H7 (cell line): ENCODE measurements around the gene SRP14. TPM values are rescaled to one million over a fixed set of nuclear protein-coding genes. Genes with fewer than 3 reads are reported as not detected.
A peak's percentile ranks its signal among the peaks of the same experiment; 100 is the strongest.
"Not testable (repeated sequence)": the region's sequence is repeated elsewhere in the genome, so short reads cannot be mapped to it uniquely, and the experiment has no call there.

Experiments used
- DNase-seq: peaks from one replicate; pipeline ENCODE4 v3.0.0; 2012
- H3K27me3 ChIP-seq: 2 replicates; pipeline ENCODE4 v1.6.0; 2011; ENCODE audit warnings: mild to moderate bottlenecking, low read length; ENCODE audit not compliant: control insufficient read depth, insufficient read depth
- H3K36me3 ChIP-seq: replicated peaks from 2 replicates; pipeline ENCODE4 v1.5.1; 2011; ENCODE audit warnings: low read length; ENCODE audit not compliant: control insufficient read depth, insufficient read depth
- H3K4me3 ChIP-seq: 2 replicates; pipeline ENCODE4 v1.5.1; 2011; ENCODE audit warnings: low read depth, mild to moderate bottlenecking, control low read depth, low read length, moderate library complexity; ENCODE audit not compliant: insufficient read depth
- total RNA-seq: library from RNA; depleted of rRNA; stranded (reverse); fragments of >200 nt; shearing (Covaris generic); gene quantifications from 2 replicates; pipeline ENCODE4 v1.2.3, GENCODE V29; 2014

SRP14 gene
- total RNA-seq, 1 experiment from 2014 or later = 156 TPM

DNA sequence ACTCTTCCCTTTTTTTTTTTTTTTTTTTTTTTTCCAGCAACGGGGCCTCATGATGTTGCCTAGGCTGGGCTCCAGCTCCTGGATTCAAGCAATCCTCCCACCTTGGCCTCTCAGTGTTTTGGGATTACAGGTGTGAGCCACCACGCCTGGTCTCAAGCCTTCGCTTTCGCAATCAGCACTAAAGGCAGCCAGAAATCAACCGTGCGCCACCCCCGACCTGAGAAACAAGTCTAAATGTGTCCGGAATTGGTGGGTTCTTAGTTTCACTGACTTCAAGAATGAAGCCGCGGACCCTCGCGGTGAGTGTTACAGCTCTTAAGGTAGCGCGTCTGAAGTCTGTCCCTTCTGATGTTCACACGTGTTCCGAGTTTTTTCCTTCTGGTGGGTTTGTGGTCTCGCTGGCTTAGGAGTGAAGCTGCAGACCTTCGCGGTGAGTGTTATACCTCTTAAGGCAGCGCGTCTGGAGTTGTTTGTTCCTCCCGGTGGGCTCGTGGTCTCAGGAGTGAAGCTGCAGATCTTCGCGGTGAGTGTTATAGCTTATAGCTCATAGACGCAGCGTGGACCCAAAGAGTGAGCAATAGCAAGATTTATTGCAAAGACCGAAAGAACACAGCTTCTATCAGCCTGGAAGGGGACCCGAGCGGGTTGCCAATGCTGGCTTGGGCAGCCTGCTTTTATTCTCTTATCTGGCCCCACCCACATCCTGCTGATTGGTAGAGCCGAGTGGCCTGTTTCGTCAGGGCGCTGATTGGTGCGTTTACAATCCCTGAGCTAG is 34.9 kb upstream of the SRP14 start:
- not testable (repeated sequence) for H3K36me3 ChIP-seq, DNase-seq, H3K4me3 ChIP-seq, H3K27me3 ChIP-seq

DNA sequence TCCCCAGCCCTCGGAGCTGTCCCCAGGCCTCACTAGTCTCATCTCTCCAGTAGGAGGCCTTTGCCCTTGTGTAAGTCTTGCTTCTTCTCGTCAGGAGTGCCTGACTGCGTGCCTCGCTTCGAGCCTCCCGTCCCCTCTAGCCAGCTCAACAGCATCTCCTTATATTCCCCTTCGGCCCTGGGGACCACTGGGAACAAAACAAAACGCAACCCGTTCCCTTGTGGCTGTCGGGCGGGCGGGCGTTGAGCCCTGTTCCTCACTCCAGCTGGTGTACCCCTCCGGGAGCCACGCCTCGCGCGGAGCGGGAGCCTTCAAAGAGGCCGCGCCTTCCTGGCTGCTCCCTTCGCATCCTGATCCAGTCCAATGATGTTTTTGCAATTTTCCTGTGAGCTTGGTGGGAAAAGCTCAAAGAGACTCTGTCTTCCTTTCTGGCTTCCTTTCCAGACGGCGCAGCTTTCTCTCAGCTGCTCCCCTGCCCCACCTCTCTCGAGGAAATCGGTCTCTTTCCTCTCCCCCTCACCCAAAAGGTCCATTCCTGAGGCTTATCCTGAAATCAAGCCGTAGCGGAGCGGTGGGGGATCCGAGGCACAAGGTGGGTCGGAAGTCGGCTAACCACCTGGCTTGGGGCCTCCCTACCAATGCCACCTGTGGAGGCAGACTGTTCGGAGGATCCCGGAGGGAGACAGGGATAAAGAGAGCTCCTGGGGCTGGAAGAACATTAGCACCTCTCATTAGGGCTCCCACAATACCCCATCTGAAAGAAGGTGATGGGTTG is 33.4 kb upstream of the SRP14 start:
- Histone ChIP-seq H3K27me3 (no peaks in the 10 kb centered on the region), H3K36me3 (no peaks in the 10 kb centered on the region), H3K4me3 (no peak overlapping the region)
- no peak for DNase-seq

DNA sequence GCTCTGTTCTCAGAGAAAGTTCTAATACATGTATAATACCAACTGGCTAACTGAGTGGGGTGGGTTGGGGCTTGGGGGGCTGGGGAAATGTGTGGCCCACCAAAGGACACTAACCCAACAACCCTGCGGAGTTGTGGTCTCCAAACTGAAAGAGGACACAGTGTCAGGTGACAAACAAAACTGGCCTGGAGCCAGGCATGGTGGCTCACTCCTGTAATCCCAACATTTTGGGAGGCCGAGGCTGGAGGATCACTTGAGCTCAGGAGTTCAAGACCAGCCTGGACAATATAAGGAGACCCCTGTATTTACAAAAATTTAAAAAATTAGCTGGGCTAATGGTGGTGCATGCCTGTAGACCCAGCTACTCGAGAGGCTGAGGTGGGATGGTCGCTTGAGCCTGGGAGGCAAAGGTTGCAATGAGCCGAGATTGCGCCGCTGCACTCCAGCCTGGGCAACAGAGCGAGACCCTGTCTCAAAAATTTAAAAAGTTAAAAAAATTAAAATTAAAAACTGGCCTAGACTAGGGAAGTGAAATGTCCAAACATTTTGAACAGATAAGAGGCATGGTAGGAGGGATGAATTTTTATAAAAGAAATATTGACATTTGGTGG is 31.7 kb upstream of the SRP14 start:
- no peaks in the 10 kb centered on the region for H3K27me3 ChIP-seq
- no peak for DNase-seq
- no peaks in the 10 kb centered on the region for H3K36me3 ChIP-seq
- H3K4me3 ChIP-seq = no peak overlapping the region

GRCh38 chr15:40070166-40070557 is 31.2 kb upstream of the SRP14 start:
- DNase-seq = no peak
- no peaks in the 10 kb centered on the region for H3K36me3 ChIP-seq
- H3K4me3 ChIP-seq = no peak overlapping the region
- no peaks in the 10 kb centered on the region for H3K27me3 ChIP-seq

- H3K36me3 ChIP-seq = no peaks in the 10 kb centered on the region
- peak; percentile 92 for DNase-seq
- no peaks in the 10 kb centered on the region for H3K27me3 ChIP-seq
- H3K4me3 ChIP-seq = no peak overlapping the region
Observed at GRCh38 chr15:40069178-40070165, 30.5 kb upstream of the SRP14 start.

GRCh38 chr15:40067921-40068624 is 29.1 kb upstream of the SRP14 start:
- no peak overlapping the region for H3K4me3 ChIP-seq
- H3K36me3 ChIP-seq = no peaks in the 10 kb centered on the region
- no peak for DNase-seq
- no peaks in the 10 kb centered on the region for H3K27me3 ChIP-seq

DNA sequence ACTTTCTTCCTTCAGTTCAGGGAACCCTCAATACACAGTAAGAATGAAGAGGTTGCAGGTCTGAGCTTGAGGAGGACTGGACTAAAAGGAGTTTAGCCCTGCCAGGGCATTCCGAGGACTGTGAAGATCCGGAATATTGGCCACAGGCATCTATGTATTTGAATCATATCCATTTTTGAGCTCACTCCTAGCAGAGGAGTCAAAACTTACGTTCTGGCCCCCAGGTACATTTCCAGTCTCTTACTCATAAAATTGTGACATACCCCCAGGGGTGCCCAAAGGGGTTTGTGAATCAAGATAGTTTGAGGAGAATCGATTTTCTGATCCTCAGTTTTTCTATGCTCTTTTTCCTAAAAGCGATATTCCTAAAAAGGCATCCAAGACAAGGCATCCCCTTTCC is 27.6 kb upstream of the SRP14 start:
- H3K36me3 ChIP-seq = no peaks in the 10 kb centered on the region

DNA sequence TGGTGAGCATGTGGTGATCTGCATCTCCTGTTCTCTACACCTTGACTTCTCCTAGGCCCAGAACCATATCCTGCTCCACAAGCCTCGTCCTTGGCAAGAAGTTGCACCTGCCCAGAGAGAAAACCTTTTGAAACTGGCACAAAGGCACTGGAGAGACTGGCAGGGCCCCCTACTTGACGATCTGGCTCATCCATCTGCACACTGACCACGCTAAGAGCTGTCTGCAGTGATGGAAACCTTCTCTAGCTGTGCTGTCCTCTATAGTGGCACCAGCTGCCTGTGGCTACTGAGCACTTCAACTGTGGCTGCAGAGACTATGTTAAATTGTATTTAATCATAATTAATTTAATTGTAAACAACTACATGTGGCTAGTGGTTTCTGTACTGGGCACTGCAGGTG is 26.2 kb upstream of the SRP14 start:
- H3K27me3 ChIP-seq = no peaks in the 10 kb centered on the region
- DNase-seq = no peak
- H3K36me3 ChIP-seq = no peaks in the 10 kb centered on the region
- H3K4me3 ChIP-seq = no peak overlapping the region

More for the DNA sequence above, 27.6 kb upstream of the SRP14 start:
- Histone ChIP-seq H3K27me3 (no peaks in the 10 kb centered on the region), H3K4me3 (no peak overlapping the region)
- DNase-seq = no peak

GRCh38 chr15:40064231-40064894 is 25.4 kb upstream of the SRP14 start:
- DNase-seq = no peak
- Histone ChIP-seq H3K36me3 (no peaks in the 10 kb centered on the region), H3K27me3 (no peaks in the 10 kb centered on the region), H3K4me3 (no peak overlapping the region)

DNA sequence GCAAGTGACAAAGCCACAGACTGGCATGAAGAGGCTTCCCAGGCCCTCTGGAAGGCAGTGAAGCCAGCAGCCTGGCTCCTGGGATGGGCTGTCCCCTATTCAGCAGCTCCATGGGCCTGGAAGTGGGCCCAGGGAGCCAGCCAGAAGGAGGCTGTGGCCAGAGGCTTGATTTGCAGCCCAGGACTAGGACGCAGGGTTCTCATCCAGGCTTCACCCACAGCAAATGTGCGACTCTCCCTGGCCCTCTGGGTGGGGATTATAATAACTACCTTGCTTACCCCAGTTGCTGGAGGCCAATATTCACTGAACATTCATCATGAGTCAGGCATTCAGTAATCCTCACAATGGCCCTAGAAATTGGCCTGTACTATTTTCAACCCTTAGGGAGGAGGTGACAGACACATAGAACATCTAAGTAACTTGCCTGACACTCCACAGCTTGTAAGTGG is 24.6 kb upstream of the SRP14 start:
- DNase-seq = no peak
- H3K36me3 ChIP-seq = no peaks in the 10 kb centered on the region
- H3K4me3 ChIP-seq = no peak overlapping the region
- no peaks in the 10 kb centered on the region for H3K27me3 ChIP-seq

- no peak for DNase-seq
- no peak overlapping the region for H3K4me3 ChIP-seq
- no peaks in the 10 kb centered on the region for H3K27me3 ChIP-seq
- no peaks in the 10 kb centered on the region for H3K36me3 ChIP-seq
Observed at GRCh38 chr15:40062816-40063562, 24.0 kb upstream of the SRP14 start.

- no peak for DNase-seq
- no peaks in the 10 kb centered on the region for H3K27me3 ChIP-seq
- no peak overlapping the region for H3K4me3 ChIP-seq
- H3K36me3 ChIP-seq = no peaks in the 10 kb centered on the region
Observed at GRCh38 chr15:40061212-40061901, 22.4 kb upstream of the SRP14 start.
